BLaER1 (cell line): ENCODE measurements around the gene PTPRCAP.

Source experiments
- H3K27ac ChIP-seq: shearing (Covaris generic); formaldehyde crosslinking; 2 replicates; pipeline ENCODE4 v1.8.1; 2022
- H3K27me3 ChIP-seq: shearing (Covaris generic); formaldehyde crosslinking; 2 replicates; pipeline ENCODE4 v1.8.1; 2022
- H3K36me3 ChIP-seq: shearing (Covaris generic); formaldehyde crosslinking; 2 replicates; pipeline ENCODE4 v1.8.1; 2022
- H3K4me1 ChIP-seq: shearing (Covaris generic); formaldehyde crosslinking; 2 replicates; pipeline ENCODE4 v1.8.1; 2022
- H3K4me2 ChIP-seq: shearing (Covaris generic); formaldehyde crosslinking; 2 replicates; pipeline ENCODE4 v1.8.1; 2022
- H3K4me3 ChIP-seq: shearing (Covaris generic); formaldehyde crosslinking; 2 replicates; pipeline ENCODE4 v1.8.1; 2022
- H3K9ac ChIP-seq: shearing (Covaris generic); formaldehyde crosslinking; 2 replicates; pipeline ENCODE4 v1.8.1; 2022
- H3K9me3 ChIP-seq: shearing (Covaris generic); formaldehyde crosslinking; 2 replicates; pipeline ENCODE4 v1.8.1; 2022
- H4K20me1 ChIP-seq: shearing (Covaris generic); formaldehyde crosslinking; 2 replicates; pipeline ENCODE4 v1.8.1; 2022
- Cebpa-rat ChIP-seq: shearing (Covaris generic); IDR thresholded peaks from 2 replicates; pipeline ENCODE4 v1.8.1; 2022

PTPRCAP gene

DNA sequence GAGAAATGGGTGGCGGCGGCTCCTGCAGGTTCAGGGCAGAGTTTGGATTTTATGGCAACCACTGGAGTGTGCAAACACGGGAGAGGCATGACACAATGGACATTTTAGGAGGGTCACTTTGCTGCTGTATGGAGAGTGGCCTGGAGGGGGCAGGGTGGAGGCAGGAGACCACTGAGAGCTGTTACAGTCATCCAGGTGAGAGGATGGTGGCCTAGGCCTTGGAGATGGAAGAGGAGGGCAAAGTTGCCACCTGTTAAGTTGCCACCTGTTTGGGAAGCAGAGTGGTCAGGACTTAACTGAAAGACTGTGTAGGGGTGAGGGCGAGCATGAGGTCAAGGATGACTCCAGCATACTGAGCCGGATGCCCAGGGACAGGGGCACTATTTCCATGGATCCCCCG lies 48.0 kb downstream of the PTPRCAP start:
- Histone ChIP-seq H3K27me3 (peaks cover 6% of the 10 kb centered on the region; the same call in 1 of the 2 replicates), H3K4me3 (no peak overlapping the region), H3K4me1 (peaks cover 37% of the 10 kb centered on the region), H3K9me3 (no peaks in the 10 kb centered on the region), H3K9ac (no peak overlapping the region), H3K27ac (no peak overlapping the region), H3K36me3 (peaks cover 14% of the 10 kb centered on the region), H3K4me2 (peak overlapping the region; percentile 96), H4K20me1 (peaks cover 22% of the 10 kb centered on the region)
- TF ChIP-seq Cebpa-rat = no peak

DNA sequence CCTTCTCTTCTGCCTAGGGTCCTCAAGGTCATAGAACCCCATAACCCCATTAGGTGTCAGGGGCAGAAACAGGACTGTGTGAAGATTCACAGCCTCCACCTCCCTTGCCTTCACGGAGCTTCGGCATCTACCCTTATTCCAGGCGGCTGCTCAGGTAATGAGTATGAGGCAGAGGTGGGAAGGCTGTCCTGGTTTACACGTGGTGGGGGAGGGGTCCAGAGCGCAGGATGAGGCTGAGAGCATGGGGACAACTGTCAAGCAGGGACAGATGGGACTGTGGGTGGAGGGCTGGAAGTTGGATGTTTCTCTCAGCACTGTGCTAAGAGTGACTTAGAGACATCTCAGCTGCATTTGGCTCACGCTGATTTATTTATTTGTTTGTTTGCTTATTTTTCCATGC lies 50.0 kb downstream of the PTPRCAP start:
- no peaks in the 10 kb centered on the region for H3K9me3 ChIP-seq
- no peak overlapping the region for H3K4me3 ChIP-seq
- no peaks in the 10 kb centered on the region for H3K36me3 ChIP-seq
- 0 out of 2 replicates have a peak overlapping the region, but pooled peaks have one; percentile 28 for H3K9ac ChIP-seq
- peaks cover 7% of the 10 kb centered on the region for H4K20me1 ChIP-seq
- no peak overlapping the region for H3K4me2 ChIP-seq
- no peak overlapping the region for H3K27ac ChIP-seq
- peaks cover 27% of the 10 kb centered on the region for H3K4me1 ChIP-seq
- H3K27me3 ChIP-seq = peaks cover 6% of the 10 kb centered on the region; the same call in 1 of the 2 replicates
- TF ChIP-seq Cebpa-rat = no peak

DNA sequence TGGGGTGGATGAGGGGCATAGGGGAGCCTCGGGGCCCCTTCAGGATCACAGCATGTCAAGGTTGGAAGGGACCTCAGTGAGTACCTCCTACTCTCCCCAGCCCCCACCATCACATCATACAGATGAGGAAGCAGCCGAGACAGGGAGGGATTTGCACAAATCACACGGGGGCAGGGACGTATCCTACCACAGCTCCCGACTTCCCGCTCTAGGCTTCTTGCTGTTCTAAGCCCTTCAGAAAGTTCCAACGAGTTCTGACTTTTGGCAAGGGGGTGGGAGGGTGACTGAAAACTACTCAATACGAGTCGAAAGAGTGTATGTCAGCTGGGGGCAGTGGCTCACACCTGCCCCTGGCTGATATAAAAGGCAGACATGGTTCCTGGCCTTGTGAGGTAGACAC lies 50.4 kb downstream of the PTPRCAP start:
- no peaks in the 10 kb centered on the region for H3K9me3 ChIP-seq
- peaks cover 28% of the 10 kb centered on the region for H3K4me1 ChIP-seq
- no peak overlapping the region for H3K27ac ChIP-seq
- no peak overlapping the region for H3K4me3 ChIP-seq
- no peaks in the 10 kb centered on the region for H3K36me3 ChIP-seq
- H4K20me1 ChIP-seq = peaks cover 2% of the 10 kb centered on the region; the same call in 1 of the 2 replicates
- peaks cover 6% of the 10 kb centered on the region; the same call in 1 of the 2 replicates for H3K27me3 ChIP-seq
- peak overlapping the region; percentile 28; the same call in 1 of the 2 replicates for H3K9ac ChIP-seq
- H3K4me2 ChIP-seq = no peak overlapping the region
- TF ChIP-seq Cebpa-rat = no peak
